ENCODE results near the gene FRMD4B.

The FRMD4B gene

GRCh38 chr3:69403454-69403853 is 17.6 kb upstream of the FRMD4B start:
- no peak for DNase-seq

- no peak for DNase-seq
Observed at GRCh38 chr3:69400683-69401082, 14.8 kb upstream of the FRMD4B start.

GRCh38 chr3:69392850-69393249 is 7.0 kb upstream of the FRMD4B start:
- DNase-seq, result no peak

- no peak for DNase-seq
Observed at GRCh38 chr3:69392415-69392814, 6.5 kb upstream of the FRMD4B start.

- DNase-seq, result no peak
Observed at GRCh38 chr3:69391554-69391953, 5.7 kb upstream of the FRMD4B start.

GRCh38 chr3:69390771-69391170 is 4.9 kb upstream of the FRMD4B start:
- DNase-seq, result no peak

- DNase-seq, result no peak
Observed at GRCh38 chr3:69389520-69390248, 3.8 kb upstream of the FRMD4B start.

GRCh38 chr3:69388241-69388640 is 2.4 kb upstream of the FRMD4B start:
- no peak for DNase-seq

GRCh38 chr3:69386556-69387385 is 883 bp upstream of the FRMD4B start:
- DNase-seq, result no peak

- no peak for DNase-seq
Observed at GRCh38 chr3:69385123-69385722, 665 bp downstream of the FRMD4B start.

GRCh38 chr3:69384326-69384725 is 1.6 kb downstream of the FRMD4B start:
- DNase-seq, result no peak

GRCh38 chr3:69379661-69380060 is 6.2 kb downstream of the FRMD4B start:
- no peak for DNase-seq

GRCh38 chr3:69378112-69378802 is 7.6 kb downstream of the FRMD4B start:
- DNase-seq, result no peak

GRCh38 chr3:69377262-69377661 is 8.6 kb downstream of the FRMD4B start:
- no peak for DNase-seq

GRCh38 chr3:69376731-69377130 is 9.2 kb downstream of the FRMD4B start:
- DNase-seq, result no peak

- DNase-seq, result no peak
Observed at GRCh38 chr3:69371816-69372215, 14.1 kb downstream of the FRMD4B start.

GRCh38 chr3:69370901-69371301 is 15.0 kb downstream of the FRMD4B start:
- DNase-seq, result no peak

- DNase-seq, result peak; percentile 5
Observed at GRCh38 chr3:69370156-69370883, 15.6 kb downstream of the FRMD4B start.

- DNase-seq, result no peak
Observed at GRCh38 chr3:69368129-69368741, 17.7 kb downstream of the FRMD4B start.

GRCh38 chr3:69367586-69367985 is 18.3 kb downstream of the FRMD4B start:
- no peak for DNase-seq

GRCh38 chr3:69364354-69364753 is 21.5 kb downstream of the FRMD4B start:
- no peak for DNase-seq

- no peak for DNase-seq
Observed at GRCh38 chr3:69360690-69361089, 25.2 kb downstream of the FRMD4B start.
